ENCODE data around the gene MGA. TPM values are rescaled to one million over a fixed set of nuclear protein-coding genes. Genes with fewer than 3 reads are reported as not detected.

The MGA gene
- total and polyA plus RNA-seq, 2 donors (not counting 1 experiment from before 2014, with no cell fraction given) = 6.5 to 33.7 TPM

GRCh38 chr15:41782371-41783282 lies 122.4 kb downstream of the MGA start:
- Histone ChIP-seq H3K27me3 (ENCODE audit: control insufficient read depth, insufficient read depth, low read length) (no peaks in the 10 kb centered on the region), H3K4me2 (ENCODE audit: extremely low read depth, insufficient read depth, low read length) (no peak overlapping the region), H3K9ac (ENCODE audit: insufficient read depth, low read length) (no peak overlapping the region), H3K27ac (ENCODE audit: insufficient read depth, low read length) (no peak overlapping the region), H3K4me1 (ENCODE audit: control insufficient read depth, extremely low read depth, insufficient read depth, low read length) (peaks cover 6% of the 10 kb centered on the region), H3K4me3 (replicated peaks in 1 of 4; ENCODE audit: control extremely low read depth in 1 of 4, insufficient read depth in 1 of 4, low read depth in 3 of 4, low read length in 4 of 4) (no peak overlapping the region), H3K79me2 (ENCODE audit: control insufficient read depth, insufficient read depth, low read length) (peaks cover 36% of the 10 kb centered on the region), H3K9me3 (ENCODE audit: control insufficient read depth, insufficient read depth, low read depth, low read length) (no peaks in the 10 kb centered on the region), H3K36me3 (ENCODE audit: control insufficient read depth, insufficient read depth, low read length) (no peaks in the 10 kb centered on the region), H4K20me1 (ENCODE audit: control insufficient read depth, extremely low read depth, insufficient read depth, low read length) (no peaks in the 10 kb centered on the region), H2AFZ (ENCODE audit: low read length) (no peak overlapping the region)
- TF ChIP-seq EZH2 (IDR thresholded peaks at IDR 0.05; ENCODE audit: low read length, missing control alignments) = no peak
- TF ChIP-seq CTCF (conservative IDR thresholded peaks at IDR 0.05 in 1 of 2, IDR thresholded peaks at IDR 0.05 in 1 of 2; ENCODE audit: low read depth in 1 of 2, low read length in 2 of 2) = no peak
- no peak for DNase-seq (ENCODE audit: low read depth in 2 of 2)

GRCh38 chr15:41783296-41783695 lies 123.1 kb downstream of the MGA start:
- no peak for DNase-seq (ENCODE audit: low read depth in 2 of 2)
- TF ChIP-seq EZH2 (IDR thresholded peaks at IDR 0.05; ENCODE audit: low read length, missing control alignments) (no peak), CTCF (conservative IDR thresholded peaks at IDR 0.05 in 1 of 2, IDR thresholded peaks at IDR 0.05 in 1 of 2; ENCODE audit: low read depth in 1 of 2, low read length in 2 of 2) (no peak)
- Histone ChIP-seq H2AFZ (ENCODE audit: low read length) (no peak overlapping the region), H3K27ac (ENCODE audit: insufficient read depth, low read length) (no peak overlapping the region), H3K4me2 (ENCODE audit: extremely low read depth, insufficient read depth, low read length) (no peak overlapping the region), H3K4me3 (replicated peaks in 1 of 4; ENCODE audit: control extremely low read depth in 1 of 4, insufficient read depth in 1 of 4, low read depth in 3 of 4, low read length in 4 of 4) (no peak overlapping the region), H3K9ac (ENCODE audit: insufficient read depth, low read length) (no peak overlapping the region), H3K36me3 (ENCODE audit: control insufficient read depth, insufficient read depth, low read length) (no peaks in the 10 kb centered on the region), H3K27me3 (ENCODE audit: control insufficient read depth, insufficient read depth, low read length) (no peaks in the 10 kb centered on the region), H3K79me2 (ENCODE audit: control insufficient read depth, insufficient read depth, low read length) (peaks cover 32% of the 10 kb centered on the region), H3K9me3 (ENCODE audit: control insufficient read depth, insufficient read depth, low read depth, low read length) (no peaks in the 10 kb centered on the region), H3K4me1 (ENCODE audit: control insufficient read depth, extremely low read depth, insufficient read depth, low read length) (peaks cover 5% of the 10 kb centered on the region), H4K20me1 (ENCODE audit: control insufficient read depth, extremely low read depth, insufficient read depth, low read length) (no peaks in the 10 kb centered on the region)

GRCh38 chr15:41788262-41788661 lies 128.1 kb downstream of the MGA start:
- Histone ChIP-seq H2AFZ (ENCODE audit: low read length) (no peak overlapping the region), H3K27ac (ENCODE audit: insufficient read depth, low read length) (no peak overlapping the region), H3K4me1 (ENCODE audit: control insufficient read depth, extremely low read depth, insufficient read depth, low read length) (peaks cover 15% of the 10 kb centered on the region), H4K20me1 (ENCODE audit: control insufficient read depth, extremely low read depth, insufficient read depth, low read length) (no peaks in the 10 kb centered on the region), H3K9me3 (ENCODE audit: control insufficient read depth, insufficient read depth, low read depth, low read length) (no peaks in the 10 kb centered on the region), H3K9ac (ENCODE audit: insufficient read depth, low read length) (no peak overlapping the region), H3K4me3 (replicated peaks in 1 of 4; ENCODE audit: control extremely low read depth in 1 of 4, insufficient read depth in 1 of 4, low read depth in 3 of 4, low read length in 4 of 4) (no peak overlapping the region), H3K4me2 (ENCODE audit: extremely low read depth, insufficient read depth, low read length) (no peak overlapping the region), H3K36me3 (ENCODE audit: control insufficient read depth, insufficient read depth, low read length) (no peaks in the 10 kb centered on the region), H3K27me3 (ENCODE audit: control insufficient read depth, insufficient read depth, low read length) (no peaks in the 10 kb centered on the region), H3K79me2 (ENCODE audit: control insufficient read depth, insufficient read depth, low read length) (peaks cover 18% of the 10 kb centered on the region)
- DNase-seq (ENCODE audit: low read depth in 2 of 2) = no peak
- TF ChIP-seq CTCF (conservative IDR thresholded peaks at IDR 0.05 in 1 of 2, IDR thresholded peaks at IDR 0.05 in 1 of 2; ENCODE audit: low read depth in 1 of 2, low read length in 2 of 2) = no peak
- no peak for TF ChIP-seq EZH2 (IDR thresholded peaks at IDR 0.05; ENCODE audit: low read length, missing control alignments)
